Mesodermal cell (in vitro differentiated cells): ENCODE data around the gene SYNGAP1.

Source experiments
- H3K27ac ChIP-seq: 2 replicates; pipeline ENCODE4 v1.7.0; 2013; ENCODE audit warnings: mild to moderate bottlenecking, low read depth, low read length, moderate library complexity; ENCODE audit not compliant: severe bottlenecking
- H3K36me3 ChIP-seq: 2 replicates; pipeline ENCODE4 v1.7.1; 2013; ENCODE audit warnings: mild to moderate bottlenecking, low read length, moderate library complexity; ENCODE audit not compliant: control insufficient read depth, insufficient read depth
- H3K4me1 ChIP-seq: one replicate; pipeline ENCODE4 v1.7.1; 2013; ENCODE audit warnings: mild to moderate bottlenecking, low read length; ENCODE audit not compliant: insufficient read depth, control insufficient read depth, poor library complexity, severe bottlenecking
- H3K4me3 ChIP-seq: 2 replicates; pipeline ENCODE4 v1.7.0; 2013; ENCODE audit warnings: low read length, control low read depth, mild to moderate bottlenecking; ENCODE audit not compliant: insufficient read depth, poor library complexity, severe bottlenecking; ENCODE audit errors: extremely low read depth
- H3K9me3 ChIP-seq: 2 replicates; pipeline ENCODE4 v1.7.1; 2013; ENCODE audit warnings: mild to moderate bottlenecking, low read length, moderate library complexity; ENCODE audit not compliant: control insufficient read depth
- WGBS, 2 experiments: methylation state at CpG; one replicate each; pipeline ENCODE4 v1.1.5; 2013; ENCODE audit warnings: missing lambda C conversion rate in 2 of 2; ENCODE audit not compliant: insufficient coverage in 2 of 2; 5-methylcytosine and 5-hydroxymethylcytosine counted together

SYNGAP1 gene

DNA sequence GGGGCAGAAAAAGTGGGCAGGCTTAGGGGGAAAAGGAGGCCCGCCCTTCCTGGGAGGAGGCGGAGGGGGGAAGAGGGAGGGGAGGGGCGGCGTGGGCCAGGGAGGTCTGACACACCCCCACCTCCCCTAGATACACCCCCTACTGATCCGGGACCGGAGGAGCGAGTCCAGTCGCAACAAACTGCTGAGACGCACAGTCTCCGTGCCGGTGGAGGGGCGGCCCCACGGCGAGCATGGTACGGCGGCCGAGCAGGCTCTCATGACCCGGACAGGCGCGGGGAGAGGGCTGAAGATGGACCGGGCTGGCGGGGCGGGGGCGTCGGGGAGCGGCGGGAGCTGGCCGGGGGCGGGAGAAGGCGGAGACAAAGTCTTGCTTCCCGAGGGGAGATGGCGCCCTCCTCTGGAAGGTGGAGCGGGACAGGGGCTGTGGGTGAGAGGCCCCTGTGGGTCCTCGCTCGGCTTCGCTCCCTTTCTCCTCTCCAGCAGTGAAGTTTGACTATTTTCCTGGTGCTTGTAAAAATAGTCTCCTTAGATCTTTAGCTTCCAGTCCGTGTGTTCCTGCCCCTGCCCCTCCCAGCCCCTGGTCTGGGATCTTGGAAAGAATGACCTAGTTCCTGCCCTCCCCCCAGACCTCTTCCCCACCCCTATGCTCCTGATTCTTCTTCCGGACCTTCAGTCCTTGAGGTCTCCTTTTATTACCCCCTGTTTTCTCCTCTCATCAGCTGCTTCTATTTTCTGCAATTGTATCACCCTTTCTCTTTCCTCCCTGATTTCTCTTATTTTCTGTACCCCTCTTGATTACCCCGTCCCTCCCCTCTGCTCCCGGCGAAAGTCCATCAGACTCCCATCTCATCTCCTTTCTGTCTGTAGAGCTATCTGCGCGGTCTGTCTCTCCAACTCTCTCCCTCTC, 6.1 kb downstream of the SYNGAP1 start:
- Histone ChIP-seq H3K36me3 (peaks cover 22% of the 10 kb centered on the region), H3K4me3 (peak overlapping the region; percentile 42), H3K4me1 (peaks cover 33% of the 10 kb centered on the region), H3K9me3 (no peaks in the 10 kb centered on the region), H3K27ac (peak overlapping the region; percentile 88)
- 2% methylated on average over 21 to 22 of the region's 43 CpGs for WGBS, 2 experiments

DNA sequence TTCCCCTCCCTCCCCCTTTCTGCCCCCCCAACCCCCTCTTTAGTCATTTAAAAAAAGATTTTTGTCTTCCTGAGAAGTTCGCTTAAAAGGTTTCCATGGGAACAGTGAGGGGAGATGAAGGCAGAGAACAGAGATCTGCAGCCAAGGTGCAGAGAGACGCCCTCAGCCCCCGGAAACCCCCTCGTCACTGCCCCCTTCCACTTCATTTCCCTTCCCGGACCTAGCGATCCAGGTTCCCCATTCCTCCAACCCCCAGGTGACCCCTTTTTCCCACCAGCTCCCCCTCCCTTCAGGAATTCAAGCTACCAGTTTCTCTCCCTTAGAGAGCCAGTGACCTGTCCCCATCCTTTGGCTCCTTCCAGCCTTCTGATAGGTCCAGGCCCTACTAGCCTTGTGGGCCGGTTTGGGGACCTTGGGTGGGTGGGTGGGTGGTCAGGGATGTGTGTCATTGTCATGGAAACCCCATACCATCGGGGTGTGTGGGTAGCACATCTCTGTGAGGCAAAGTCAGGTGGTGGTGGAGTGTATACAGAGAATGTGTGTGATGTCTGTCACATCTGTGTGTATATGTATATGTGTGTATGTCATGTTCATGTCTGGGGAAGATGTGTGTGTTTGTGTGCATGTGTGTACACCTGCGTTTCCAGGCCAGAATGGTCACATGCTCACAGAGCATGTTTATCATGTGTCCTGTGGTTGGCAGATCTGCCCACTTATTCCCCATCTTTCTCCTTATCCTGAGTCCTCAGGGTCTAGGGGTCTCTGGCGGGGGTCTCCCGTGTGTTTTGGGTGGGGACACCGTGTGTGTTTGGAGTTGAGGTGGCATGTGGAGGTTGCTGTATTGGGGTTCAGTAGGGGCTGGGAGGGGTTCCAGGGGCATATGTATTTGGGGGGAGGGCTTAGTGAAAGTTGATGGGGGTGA, 7.0 kb downstream of the SYNGAP1 start:
- peak overlapping the region; percentile 88 for H3K27ac ChIP-seq
- no peaks in the 10 kb centered on the region for H3K9me3 ChIP-seq
- H3K4me3 ChIP-seq = peak overlapping the region; percentile 48
- 24 to 26% methylated on average over 5 to 8 of the region's 12 CpGs for WGBS, 2 experiments
- H3K4me1 ChIP-seq = peaks cover 40% of the 10 kb centered on the region
- peaks cover 22% of the 10 kb centered on the region for H3K36me3 ChIP-seq

DNA sequence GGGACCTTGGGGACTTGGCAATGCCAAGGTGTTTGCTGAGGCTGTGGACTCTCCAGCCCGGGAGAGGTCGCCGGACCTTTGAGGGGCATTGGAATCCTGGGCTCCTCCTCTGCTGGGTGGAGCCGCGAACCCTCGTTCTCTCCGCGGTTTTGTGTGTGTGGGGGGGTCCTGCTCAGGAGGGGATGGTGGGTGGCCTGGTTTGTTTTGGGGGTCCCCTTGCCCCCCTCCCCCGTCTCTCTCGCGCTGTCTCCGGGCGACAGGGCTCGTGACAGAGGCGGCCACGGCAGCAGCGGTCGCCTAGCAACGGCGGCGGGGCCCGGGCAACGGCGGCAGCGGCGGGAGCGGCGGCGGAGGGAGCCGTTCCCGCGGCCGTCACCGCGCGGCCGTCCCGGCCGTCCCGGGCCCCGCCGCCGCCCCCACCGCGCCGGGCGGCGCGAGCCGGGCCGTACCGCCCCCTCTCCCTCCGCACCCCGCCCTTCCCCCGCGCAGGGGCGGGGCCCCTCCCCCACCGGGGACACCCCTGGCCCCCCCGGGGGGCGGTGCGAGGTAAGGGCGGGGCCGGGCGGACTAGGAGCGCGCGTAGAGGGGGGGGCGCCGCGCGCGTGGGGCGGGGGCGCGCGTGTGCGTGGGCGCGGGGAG, 7.8 kb downstream of the SYNGAP1 start:
- Histone ChIP-seq H3K9me3 (no peaks in the 10 kb centered on the region), H3K27ac (no peak overlapping the region), H3K4me3 (peak overlapping the region; percentile 48), H3K36me3 (peaks cover 17% of the 10 kb centered on the region), H3K4me1 (peaks cover 48% of the 10 kb centered on the region)
- WGBS, 2 experiments = 1 to 3% methylated on average over 13 to 20 of the region's 79 CpGs

DNA sequence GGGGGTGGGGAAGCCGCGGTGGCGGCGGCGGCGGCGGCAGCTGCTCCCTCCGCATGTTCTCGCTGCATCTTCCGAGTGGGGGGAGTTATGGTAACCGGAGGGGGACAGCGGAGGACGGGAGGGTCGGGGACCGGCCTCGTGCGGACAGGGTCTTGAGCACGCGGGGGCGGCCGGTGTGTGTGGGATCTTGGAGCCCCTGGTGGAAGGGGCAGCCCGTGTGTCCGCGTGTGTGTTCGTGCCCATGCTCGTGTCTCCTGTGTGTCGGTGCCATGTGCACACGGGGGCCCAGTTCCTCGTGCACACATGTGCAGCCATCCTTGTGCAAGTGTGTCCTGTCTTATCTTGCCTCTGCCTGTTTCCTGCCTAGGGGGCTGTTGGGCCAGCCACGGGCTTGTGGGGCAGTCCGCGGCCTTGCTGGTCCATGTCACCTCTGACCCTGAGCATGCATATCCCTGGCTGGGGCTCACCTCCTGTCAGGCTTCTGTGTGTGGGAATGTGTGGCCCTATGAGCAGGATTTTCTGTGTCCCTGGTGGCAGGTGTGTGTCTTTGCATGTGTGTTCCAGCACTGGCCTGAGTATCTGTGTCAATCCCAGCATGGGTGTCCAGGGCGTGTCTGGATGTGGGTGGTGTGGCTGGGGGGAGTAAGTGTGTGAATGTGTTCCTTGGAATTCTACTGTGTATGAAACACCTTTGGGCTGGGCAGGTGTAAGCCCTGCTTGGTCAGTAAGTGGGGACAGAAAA, 8.5 kb downstream of the SYNGAP1 start:
- peak overlapping the region; percentile 57 for H3K27ac ChIP-seq
- H3K9me3 ChIP-seq = no peaks in the 10 kb centered on the region
- WGBS, 2 experiments = 18 to 21% methylated on average over 24 to 25 of the region's 33 CpGs
- H3K4me3 ChIP-seq = peak overlapping the region; percentile 34
- H3K4me1 ChIP-seq = peaks cover 55% of the 10 kb centered on the region
- H3K36me3 ChIP-seq = peaks cover 11% of the 10 kb centered on the region

DNA sequence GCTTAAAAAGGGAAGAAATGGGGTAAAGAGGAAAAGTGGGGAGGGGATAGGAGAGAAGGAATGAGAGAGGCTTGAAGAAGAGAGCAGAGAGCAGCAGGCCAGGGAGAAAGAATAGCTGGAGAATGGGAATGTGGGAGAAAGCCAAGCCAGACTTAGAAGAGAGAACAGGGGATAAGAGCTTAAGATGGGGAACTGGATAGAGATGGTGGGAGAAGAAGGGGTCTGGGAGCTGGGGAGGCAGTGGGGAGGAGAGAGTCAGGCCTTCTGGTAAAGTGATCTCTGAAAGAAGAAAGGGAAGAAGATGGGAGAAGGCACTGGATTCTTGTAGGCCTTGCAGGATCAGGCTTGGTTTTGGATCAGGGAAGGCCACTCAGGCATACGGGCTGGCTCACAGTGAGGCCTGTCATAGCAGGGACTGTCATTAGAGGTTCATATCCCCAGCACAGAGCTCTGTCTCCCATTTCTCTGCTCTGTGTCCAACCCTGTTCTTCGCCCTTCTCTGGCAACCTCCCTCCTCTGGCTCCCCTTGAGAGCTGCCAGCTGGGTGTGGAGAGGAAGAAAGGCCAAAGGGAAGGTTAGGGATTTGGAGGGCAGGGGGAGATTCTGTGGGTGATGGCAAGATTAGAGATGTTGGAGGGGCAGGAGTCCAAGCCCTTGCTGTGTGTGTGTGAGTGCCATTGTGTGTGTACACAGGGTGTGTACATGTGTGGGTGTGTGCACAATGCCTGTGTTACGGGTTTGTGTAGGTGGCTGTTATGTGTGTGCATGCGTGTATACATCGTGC, 9.3 kb downstream of the SYNGAP1 start:
- Histone ChIP-seq H3K4me1 (peaks cover 56% of the 10 kb centered on the region), H3K36me3 (peaks cover 3% of the 10 kb centered on the region), H3K27ac (peak overlapping the region; percentile 41), H3K9me3 (no peaks in the 10 kb centered on the region), H3K4me3 (peak overlapping the region; percentile 34)
- WGBS, 2 experiments = 85 to 93% methylated on average over 4 of the region's 5 CpGs

DNA sequence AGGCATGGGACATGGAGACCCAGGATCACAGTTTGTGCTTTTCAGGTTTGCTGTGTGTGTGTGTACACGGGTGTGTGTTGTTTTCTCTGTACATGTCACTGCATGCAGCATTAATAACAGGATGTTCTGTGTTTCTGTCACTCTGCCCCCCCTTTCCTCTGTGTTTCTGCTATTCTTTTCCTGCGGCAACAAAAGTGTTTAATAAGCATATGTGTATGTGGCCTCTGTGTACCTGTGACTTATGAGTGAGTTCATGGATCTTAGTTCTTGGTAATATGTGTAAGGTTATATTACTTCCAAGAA, 9.8 kb downstream of the SYNGAP1 start:
- WGBS, 2 experiments = no CpG with 5 or more reads among the region's 2 CpGs
- Histone ChIP-seq H3K4me3 (no peak overlapping the region), H3K36me3 (peaks cover 1% of the 10 kb centered on the region), H3K27ac (no peak overlapping the region), H3K4me1 (peaks cover 51% of the 10 kb centered on the region), H3K9me3 (no peaks in the 10 kb centered on the region)

DNA sequence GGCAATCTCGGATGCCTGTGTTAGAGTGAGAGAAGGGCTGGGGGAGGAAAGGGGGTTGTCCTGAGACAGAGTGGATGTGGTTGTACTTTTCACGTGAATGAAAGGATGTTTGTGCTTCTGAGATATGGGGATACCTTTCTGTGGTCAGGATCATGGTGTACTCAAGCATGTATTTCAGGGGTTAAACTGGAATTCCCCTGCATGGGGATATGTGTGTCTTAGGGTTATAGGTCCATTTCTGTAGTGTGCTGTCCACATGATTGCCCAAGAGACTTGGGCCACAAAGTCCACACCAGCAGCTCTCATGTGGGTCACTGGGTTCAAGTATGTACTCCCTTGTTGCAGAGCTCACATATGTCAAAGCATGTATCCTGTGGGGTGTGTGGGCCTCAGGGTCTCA, 10.5 kb downstream of the SYNGAP1 start:
- 65 to 78% methylated on average over 2 of the region's 2 CpGs for WGBS, 2 experiments
- peaks cover 8% of the 10 kb centered on the region for H3K36me3 ChIP-seq
- H3K4me3 ChIP-seq = no peak overlapping the region
- no peaks in the 10 kb centered on the region for H3K9me3 ChIP-seq
- peak overlapping the region; percentile 67 for H3K27ac ChIP-seq
- H3K4me1 ChIP-seq = peaks cover 48% of the 10 kb centered on the region

DNA sequence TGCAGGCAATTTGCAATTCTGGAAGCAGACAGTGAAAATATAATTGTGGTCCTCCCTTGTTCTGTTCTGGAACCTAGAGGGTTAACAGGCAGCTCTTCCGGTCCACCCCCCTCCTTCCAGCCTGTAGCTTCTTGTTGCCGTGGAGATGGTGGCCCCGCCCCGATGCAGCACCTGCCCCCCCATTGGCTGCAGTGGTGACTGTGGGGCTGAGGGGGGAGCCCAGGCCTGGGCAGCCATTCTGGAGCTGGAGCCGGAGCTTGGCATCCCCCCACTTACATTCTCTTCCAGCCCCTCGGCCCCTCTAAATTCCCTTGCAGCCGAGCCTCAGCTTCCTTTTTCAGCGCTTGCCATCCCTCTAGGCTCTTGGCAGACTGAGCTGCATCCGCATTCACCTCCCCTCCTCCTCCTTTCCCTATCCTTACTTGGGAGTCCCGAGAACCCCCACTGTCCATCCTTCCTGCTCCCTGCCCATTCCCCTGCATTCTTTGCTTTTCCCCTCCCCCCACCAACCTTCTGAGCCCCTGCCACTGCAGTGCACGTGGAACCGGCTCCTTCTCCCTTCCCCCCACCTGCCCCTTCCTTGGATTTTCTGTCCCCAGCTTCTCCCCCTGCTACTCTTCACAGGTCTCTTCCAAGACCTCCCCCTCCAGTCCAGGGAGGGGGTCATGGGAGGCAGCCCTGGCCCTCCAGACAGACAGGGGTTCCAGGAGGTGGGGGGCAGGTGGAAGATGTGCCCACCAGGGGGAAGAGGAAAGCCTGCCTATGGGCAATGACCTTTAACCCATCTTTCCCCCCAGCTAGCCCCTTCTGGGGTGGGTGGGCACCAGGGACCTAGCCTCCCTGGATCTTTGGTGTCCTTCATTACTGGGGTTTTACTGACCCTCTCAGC, 11.4 kb downstream of the SYNGAP1 start:
- Histone ChIP-seq H3K4me1 (peaks cover 48% of the 10 kb centered on the region), H3K9me3 (no peaks in the 10 kb centered on the region), H3K4me3 (peak overlapping the region; percentile 20), H3K36me3 (peaks cover 17% of the 10 kb centered on the region), H3K27ac (peak overlapping the region; percentile 76)
- WGBS, 2 experiments = 5 to 9% methylated on average over 2 to 9 of the region's 12 CpGs
